Measurements from ENCODE around the gene AOPEP. TPM values are rescaled to one million over a fixed set of nuclear protein-coding genes. Genes with fewer than 3 reads are reported as not detected.

Gene AOPEP
- polyA plus RNA-seq, 1 experiment = 40.0 TPM

GRCh38 chr9:95073918-95074317 lies 347.4 kb downstream of the AOPEP start:
- CTCF ChIA-PET = no interaction called here
- POLR2A ChIA-PET = no interaction called here
- DNase-seq (ENCODE audit: low read depth, low spot score) = no peak
- Histone ChIP-seq H3K27me3 (ENCODE audit: control insufficient read depth, insufficient read depth, low read length) (no peaks in the 10 kb centered on the region), H3K4me3 (ENCODE audit: low read depth, low read length) (no peak overlapping the region), H3K27ac (ENCODE audit: low read depth, low read length) (no peak overlapping the region), H3K9me3 (ENCODE audit: control insufficient read depth, insufficient read depth, low read length) (no peaks in the 10 kb centered on the region; the same call in 1 of the 2 replicates)
- TF ChIP-seq, protein P1, sequence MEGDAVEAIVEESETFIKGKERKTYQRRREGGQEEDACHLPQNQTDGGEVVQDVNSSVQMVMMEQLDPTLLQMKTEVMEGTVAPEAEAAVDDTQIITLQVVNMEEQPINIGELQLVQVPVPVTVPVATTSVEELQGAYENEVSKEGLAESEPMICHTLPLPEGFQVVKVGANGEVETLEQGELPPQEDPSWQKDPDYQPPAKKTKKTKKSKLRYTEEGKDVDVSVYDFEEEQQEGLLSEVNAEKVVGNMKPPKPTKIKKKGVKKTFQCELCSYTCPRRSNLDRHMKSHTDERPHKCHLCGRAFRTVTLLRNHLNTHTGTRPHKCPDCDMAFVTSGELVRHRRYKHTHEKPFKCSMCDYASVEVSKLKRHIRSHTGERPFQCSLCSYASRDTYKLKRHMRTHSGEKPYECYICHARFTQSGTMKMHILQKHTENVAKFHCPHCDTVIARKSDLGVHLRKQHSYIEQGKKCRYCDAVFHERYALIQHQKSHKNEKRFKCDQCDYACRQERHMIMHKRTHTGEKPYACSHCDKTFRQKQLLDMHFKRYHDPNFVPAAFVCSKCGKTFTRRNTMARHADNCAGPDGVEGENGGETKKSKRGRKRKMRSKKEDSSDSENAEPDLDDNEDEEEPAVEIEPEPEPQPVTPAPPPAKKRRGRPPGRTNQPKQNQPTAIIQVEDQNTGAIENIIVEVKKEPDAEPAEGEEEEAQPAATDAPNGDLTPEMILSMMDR (IDR thresholded peaks at IDR 0.05; ENCODE audit: low read depth, low read length) = no peak

DNA sequence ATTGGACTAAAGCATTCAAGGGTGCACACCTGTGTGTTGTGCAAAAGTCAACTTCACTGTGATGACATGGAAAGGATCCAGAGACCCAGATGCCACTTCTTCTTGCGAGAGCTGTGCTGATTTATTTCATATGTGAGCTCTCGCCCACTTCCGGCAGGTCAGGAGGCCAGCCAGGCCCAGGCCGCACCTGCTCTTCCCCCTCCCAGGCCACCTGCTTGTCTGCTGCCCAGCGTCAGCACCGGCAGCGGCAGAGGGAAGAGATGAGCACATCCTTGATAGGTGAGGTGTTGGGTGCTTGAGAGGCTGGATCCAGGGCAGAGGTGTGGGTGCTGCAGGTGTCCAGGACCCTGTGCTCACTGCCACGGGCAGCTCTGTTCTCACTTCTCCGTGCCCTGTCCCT lies 348.1 kb downstream of the AOPEP start:
- ChIA-PET POLR2A (no interaction called here), CTCF (no interaction called here)
- Histone ChIP-seq H3K27me3 (ENCODE audit: control insufficient read depth, insufficient read depth, low read length) (no peaks in the 10 kb centered on the region), H3K27ac (ENCODE audit: low read depth, low read length) (no peak overlapping the region), H3K9me3 (ENCODE audit: control insufficient read depth, insufficient read depth, low read length) (no peaks in the 10 kb centered on the region; the same call in 1 of the 2 replicates), H3K4me3 (ENCODE audit: low read depth, low read length) (no peak overlapping the region)
- TF ChIP-seq, protein P1 (IDR thresholded peaks at IDR 0.05; ENCODE audit: low read depth, low read length) = no peak
- DNase-seq (ENCODE audit: low read depth, low spot score) = no peak

DNA sequence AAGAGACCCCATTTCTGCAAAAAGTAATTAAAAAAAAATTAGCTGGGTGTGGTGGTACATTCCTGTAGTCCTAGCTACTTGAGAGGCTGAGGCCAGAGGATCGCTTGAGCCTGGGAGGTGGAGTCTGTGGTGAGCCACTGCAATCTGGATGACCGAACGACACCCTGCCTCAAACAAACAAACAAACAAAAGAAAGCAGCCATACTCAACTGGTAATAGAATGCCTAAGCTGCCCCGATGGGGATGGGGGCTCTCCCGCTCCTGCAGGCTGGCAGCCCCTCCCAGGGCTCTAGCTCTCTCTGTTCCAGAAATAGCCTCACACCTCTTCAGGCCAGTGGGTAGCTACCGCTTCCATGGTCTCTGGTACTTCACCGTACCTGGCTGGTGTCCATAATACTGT lies 349.2 kb downstream of the AOPEP start:
- CTCF ChIA-PET = interaction anchor here (1.0 to 1.3 kb wide), 2 partner anchors 52 to 292 kb away, joined by 3 to 4 read pairs; no protein-coding TSS in a partner anchor
- Histone ChIP-seq H3K9me3 (ENCODE audit: control insufficient read depth, insufficient read depth, low read length) (no peaks in the 10 kb centered on the region; the same call in 1 of the 2 replicates), H3K4me3 (ENCODE audit: low read depth, low read length) (no peak overlapping the region), H3K27me3 (ENCODE audit: control insufficient read depth, insufficient read depth, low read length) (no peaks in the 10 kb centered on the region), H3K27ac (ENCODE audit: low read depth, low read length) (no peak overlapping the region)
- TF ChIP-seq, protein P1 (IDR thresholded peaks at IDR 0.05; ENCODE audit: low read depth, low read length) = no peak
- DNase-seq (ENCODE audit: low read depth, low spot score) = no peak
- POLR2A ChIA-PET = interaction anchor here (0.6 kb wide), 1 partner anchor 1621 kb away, joined by 6 read pairs; no protein-coding TSS in a partner anchor

DNA sequence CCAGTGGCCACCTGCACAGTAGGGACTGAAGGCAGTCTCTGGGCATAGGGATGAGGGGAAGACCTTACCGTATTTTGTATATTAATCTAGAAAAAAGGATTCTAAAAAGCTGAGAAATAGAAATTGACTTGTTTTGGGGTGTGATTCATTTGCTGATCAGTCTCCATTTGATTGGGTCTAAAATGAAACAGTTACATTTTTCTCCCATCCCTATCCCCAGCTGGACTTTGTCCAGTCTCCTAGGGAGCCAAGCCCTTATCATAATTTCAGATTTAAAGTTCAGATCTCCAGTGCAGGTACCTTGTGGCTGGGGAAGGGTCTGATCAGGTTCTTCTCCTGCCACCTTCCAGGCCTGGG lies 350.2 kb downstream of the AOPEP start:
- TF ChIP-seq, protein P1 (IDR thresholded peaks at IDR 0.05; ENCODE audit: low read depth, low read length) = no peak
- ChIA-PET CTCF (interaction anchor here (1.3 kb wide), 1 partner anchor 293 kb away, joined by 3 read pairs; no protein-coding TSS in a partner anchor), POLR2A (no interaction called here)
- H3K27me3 ChIP-seq (ENCODE audit: control insufficient read depth, insufficient read depth, low read length) = no peaks in the 10 kb centered on the region
- H3K27ac ChIP-seq (ENCODE audit: low read depth, low read length) = no peak overlapping the region
- H3K9me3 ChIP-seq (ENCODE audit: control insufficient read depth, insufficient read depth, low read length) = no peaks in the 10 kb centered on the region; the same call in 1 of the 2 replicates
- DNase-seq (ENCODE audit: low read depth, low spot score) = no peak
- no peak overlapping the region for H3K4me3 ChIP-seq (ENCODE audit: low read depth, low read length)

GRCh38 chr9:95077053-95077765 lies 350.7 kb downstream of the AOPEP start:
- Histone ChIP-seq H3K9me3 (ENCODE audit: control insufficient read depth, insufficient read depth, low read length) (no peaks in the 10 kb centered on the region; the same call in 1 of the 2 replicates), H3K27me3 (ENCODE audit: control insufficient read depth, insufficient read depth, low read length) (no peaks in the 10 kb centered on the region), H3K4me3 (ENCODE audit: low read depth, low read length) (no peak overlapping the region), H3K27ac (ENCODE audit: low read depth, low read length) (no peak overlapping the region)
- ChIA-PET POLR2A (no interaction called here), CTCF (interaction anchor here (0.6 to 0.7 kb wide), 3 partner anchors 82 to 380 kb away, joined by 3 to 6 read pairs (median 3); no protein-coding TSS in a partner anchor)
- no peak for DNase-seq (ENCODE audit: low read depth, low spot score)
- TF ChIP-seq, protein P1 (IDR thresholded peaks at IDR 0.05; ENCODE audit: low read depth, low read length) = peak; percentile 15; the same call in 1 of the 2 replicates
